ENCODE results near the gene CNIH1. TPM values are rescaled to one million over a fixed set of nuclear protein-coding genes. Genes with fewer than 3 reads are reported as not detected.

The CNIH1 gene
- total RNA-seq, 6 experiments from 2014 or later, result 95.9 to 209 (median 157) TPM

GRCh38 chr14:54488646-54489317, 47.6 kb upstream of the CNIH1 start, which contains the start of gene GMFB:
GMFB (minus strand) TSS chr14:54488980; CDS start chr14:54488927, 53 bp downstream.
- peaks cover 0 to 14% (median 6%) of the 10 kb centered on the region in 4 donors for H3K4me1 ChIP-seq
- ATAC-seq (peak; percentile 94 to 99 (median 97)), DNase-seq (peak; percentile 91 to 94 (median 93))
- no peaks in the 10 kb centered on the region for H3K27me3 ChIP-seq
- peak; percentile 93 for TF ChIP-seq POLR2A (IDR thresholded peaks at IDR 0.05)
- TF ChIP-seq, protein P1, sequence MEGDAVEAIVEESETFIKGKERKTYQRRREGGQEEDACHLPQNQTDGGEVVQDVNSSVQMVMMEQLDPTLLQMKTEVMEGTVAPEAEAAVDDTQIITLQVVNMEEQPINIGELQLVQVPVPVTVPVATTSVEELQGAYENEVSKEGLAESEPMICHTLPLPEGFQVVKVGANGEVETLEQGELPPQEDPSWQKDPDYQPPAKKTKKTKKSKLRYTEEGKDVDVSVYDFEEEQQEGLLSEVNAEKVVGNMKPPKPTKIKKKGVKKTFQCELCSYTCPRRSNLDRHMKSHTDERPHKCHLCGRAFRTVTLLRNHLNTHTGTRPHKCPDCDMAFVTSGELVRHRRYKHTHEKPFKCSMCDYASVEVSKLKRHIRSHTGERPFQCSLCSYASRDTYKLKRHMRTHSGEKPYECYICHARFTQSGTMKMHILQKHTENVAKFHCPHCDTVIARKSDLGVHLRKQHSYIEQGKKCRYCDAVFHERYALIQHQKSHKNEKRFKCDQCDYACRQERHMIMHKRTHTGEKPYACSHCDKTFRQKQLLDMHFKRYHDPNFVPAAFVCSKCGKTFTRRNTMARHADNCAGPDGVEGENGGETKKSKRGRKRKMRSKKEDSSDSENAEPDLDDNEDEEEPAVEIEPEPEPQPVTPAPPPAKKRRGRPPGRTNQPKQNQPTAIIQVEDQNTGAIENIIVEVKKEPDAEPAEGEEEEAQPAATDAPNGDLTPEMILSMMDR (IDR thresholded peaks at IDR 0.05), result peak; percentile 13 to 47 (median 42)
- no peaks in the 10 kb centered on the region for H3K36me3 ChIP-seq
- peak within 1 kb of the TSS; percentile 73 to 98 (median 87) for H3K27ac ChIP-seq
- no peaks in the 10 kb centered on the region for H3K9me3 ChIP-seq
- intact Hi-C loops (cut with DNase I), result no loop called here
- 0% methylated on average over 5 of the region's 51 CpGs for WGBS (ENCODE audit: insufficient coverage, low coverage, low lambda C conversion rate, missing lambda C conversion rate)
- peak within 1 kb of the TSS; percentile 86 to 98 (median 90) for H3K4me3 ChIP-seq

- DNase-seq (no peak), ATAC-seq (peak in 1 of 4 donors; percentile 6)
- WGBS (ENCODE audit: insufficient coverage, low coverage, low lambda C conversion rate, missing lambda C conversion rate), result 0% methylated on average over 8 of the region's 9 CpGs
- intact Hi-C loops (cut with DNase I), result no loop called here
- Histone ChIP-seq H3K36me3 (no peaks in the 10 kb centered on the region), H3K27me3 (no peaks in the 10 kb centered on the region), H3K27ac (peak overlapping the region; percentile 73 to 98 (median 87)), H3K9me3 (no peaks in the 10 kb centered on the region), H3K4me3 (peak overlapping the region; percentile 86 to 98 (median 90)), H3K4me1 (peaks cover 0 to 19% (median 9%) of the 10 kb centered on the region in 4 donors)
- TF ChIP-seq POLR2A (IDR thresholded peaks at IDR 0.05), result no peak
- TF ChIP-seq, protein P1 (IDR thresholded peaks at IDR 0.05), result no peak
Observed at GRCh38 chr14:54488318-54488645, 47.1 kb upstream of the CNIH1 start.

DNA sequence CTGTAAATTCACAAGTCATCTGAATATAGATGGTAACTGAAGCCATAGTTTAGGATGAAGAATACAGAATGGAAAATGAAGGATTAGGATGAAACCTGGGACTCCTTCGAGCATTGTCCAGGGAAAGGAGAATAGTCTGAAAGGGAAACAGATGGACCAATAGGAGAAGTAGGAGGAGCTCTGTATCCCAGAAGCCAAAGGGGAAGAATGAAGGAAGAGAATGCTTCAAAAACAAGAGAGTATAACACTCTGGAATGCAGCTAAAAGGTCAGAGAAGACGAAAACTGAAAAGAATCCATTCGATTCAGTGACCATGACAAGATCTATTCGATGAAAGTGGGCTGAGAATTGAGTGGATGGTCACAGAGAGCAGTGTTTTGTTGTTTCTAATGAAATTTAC, 46.6 kb upstream of the CNIH1 start:
- 29% methylated on average over 4 of the region's 4 CpGs for WGBS (ENCODE audit: insufficient coverage, low coverage, low lambda C conversion rate, missing lambda C conversion rate)
- Histone ChIP-seq H3K9me3 (no peaks in the 10 kb centered on the region), H3K27me3 (no peaks in the 10 kb centered on the region), H3K27ac (peak overlapping the region; percentile 73 to 98 (median 87)), H3K36me3 (no peaks in the 10 kb centered on the region), H3K4me3 (peak overlapping the region; percentile 86 to 98 (median 90)), H3K4me1 (peaks cover 0 to 24% (median 11%) of the 10 kb centered on the region in 4 donors)
- TF ChIP-seq POLR2A (IDR thresholded peaks at IDR 0.05), result no peak
- TF ChIP-seq, protein P1 (IDR thresholded peaks at IDR 0.05), result no peak
- DNase-seq, result no peak
- ATAC-seq, result peak in 1 of 4 donors; percentile 12
- intact Hi-C loops (cut with DNase I), result no loop called here

- Histone ChIP-seq H3K36me3 (peaks cover 0 to 7% (median 0%) of the 10 kb centered on the region in 4 donors), H3K27me3 (no peaks in the 10 kb centered on the region), H3K27ac (no peak overlapping the region), H3K9me3 (no peaks in the 10 kb centered on the region), H3K4me1 (peaks cover 0 to 27% (median 14%) of the 10 kb centered on the region in 4 donors), H3K4me3 (no peak overlapping the region)
- no peak for TF ChIP-seq POLR2A (IDR thresholded peaks at IDR 0.05)
- TF ChIP-seq, protein P1 (IDR thresholded peaks at IDR 0.05), result no peak
- DNase-seq, result no peak
- intact Hi-C loops (cut with DNase I), result no loop called here
- WGBS (ENCODE audit: insufficient coverage, low coverage, low lambda C conversion rate, missing lambda C conversion rate), result 73% methylated on average over 1 of the region's 1 CpG
- ATAC-seq, result no peak
Observed at GRCh38 chr14:54486685-54487084, 45.5 kb upstream of the CNIH1 start.
